GM12878 (cell line): Measurements from ENCODE around the gene VIPR2. TPM values are rescaled to one million over a fixed set of nuclear protein-coding genes. Genes with fewer than 3 reads are reported as not detected.
"Not testable (repeated sequence)": the region's sequence is repeated elsewhere in the genome, so short reads cannot be mapped to it uniquely, and the experiment has no call there.

Source experiments
- ATAC-seq: fragments of 200-7000 bp; cut with Tn5 transposase; 3 replicates; pipeline ENCODE4 v1.9.1; 2020; ENCODE audit warnings: mild to moderate bottlenecking, moderate library complexity
- BruUV-seq: library from RNA; stranded (reverse); fragments of 400-500 nt; replicated peaks from 2 replicates; lab custom pipeline; 2021; lab: Mats Ljungman, UMichigan
- CTCF ChIA-PET: fragments of 300-600 bp; sonication (Branson Sonifier 250); formaldehyde crosslinking; extraction: SDS; loops from one replicate; lab custom pipeline; 2021; ENCODE audit warnings: inconsistent platforms; lab: Yijun Ruan, JAX
- POLR2A ChIA-PET: fragments of 350-600 bp; formaldehyde crosslinking; extraction: SDS; loops from one replicate; lab custom pipeline; 2021; ENCODE audit warnings: inconsistent platforms; lab: Charles Lee
- RAD21 ChIA-PET: fragments of 300-600 bp; sonication (Branson Sonifier 250); formaldehyde crosslinking; loops from one replicate; lab custom pipeline; 2023; ENCODE audit warnings: antibody characterized with exemption; ENCODE audit not compliant: unreplicated experiment; lab: Charles Lee
- SMC1A ChIA-PET: fragments of 300-600 bp; sonication (Branson Sonifier 250); formaldehyde crosslinking; loops from one replicate; lab custom pipeline; 2023; ENCODE audit not compliant: unreplicated experiment, uncharacterized antibody; lab: Charles Lee
- DNase-seq: peaks from one replicate; pipeline ENCODE4 v3.0.0-alpha.2; 2011; ENCODE audit warnings: low read depth, low spot score
- FAIRE-seq: peaks from 3 replicates; lab custom pipeline; 2011; peaks lifted over from hg19 to GRCh38; lab: Jason Lieb, UNC
- H2AFZ ChIP-seq: 2 replicates; pipeline ENCODE4 v1.6.0; 2011; ENCODE audit warnings: low read depth, low read length, control low read depth; ENCODE audit not compliant: control insufficient read depth
- H3K27ac ChIP-seq: 2 replicates; pipeline ENCODE4 v1.5.1; 2011; ENCODE audit warnings: control low read depth; ENCODE audit not compliant: control insufficient read depth, insufficient read depth
- H3K27me3 ChIP-seq, 2 experiments: replicated peaks in 1 of 2; 2 replicates each; pipeline versions ENCODE4 v1.6.0 to v1.6.1; 2011; ENCODE audit warnings: low read length in 1 of 2; ENCODE audit not compliant: control insufficient read depth in 2 of 2, insufficient read depth in 2 of 2
- H3K36me3 ChIP-seq, 2 experiments: 2 replicates each; pipeline ENCODE4 v1.5.1; 2011; ENCODE audit warnings: low read length in 1 of 2; ENCODE audit not compliant: control insufficient read depth in 2 of 2, insufficient read depth in 2 of 2
- H3K4me1 ChIP-seq: 2 replicates; pipeline ENCODE4 v1.6.1; 2011; ENCODE audit warnings: mild to moderate bottlenecking, low read length, moderate library complexity, mixed read lengths; ENCODE audit not compliant: control insufficient read depth, insufficient read depth
- H3K4me2 ChIP-seq: 2 replicates; pipeline ENCODE4 v1.6.0; 2011; ENCODE audit warnings: control low read depth; ENCODE audit not compliant: control insufficient read depth, insufficient read depth
- H3K4me3 ChIP-seq: fragments of 200-600 bp; sonication (generic); 2 replicates; pipeline ENCODE4 v1.5.1; 2016
- H3K79me2 ChIP-seq: 2 replicates; pipeline ENCODE4 v1.6.0; 2011; ENCODE audit warnings: low read length; ENCODE audit not compliant: control insufficient read depth, insufficient read depth
- H3K9ac ChIP-seq: 2 replicates; pipeline ENCODE4 v1.8.0; 2011; ENCODE audit warnings: low read length, control low read depth, mixed read lengths; ENCODE audit not compliant: control insufficient read depth, insufficient read depth
- H3K9me3 ChIP-seq: replicated peaks from 3 replicates; pipeline ENCODE4 v1.5.1; 2011; ENCODE audit warnings: mild to moderate bottlenecking, low read length; ENCODE audit not compliant: control insufficient read depth, insufficient read depth
- H4K20me1 ChIP-seq: 2 replicates; pipeline ENCODE4 v1.6.0; 2011; ENCODE audit not compliant: control insufficient read depth, insufficient read depth
- PKNOX1 ChIP-seq: fragments of 450-650 bp; IDR thresholded peaks from 2 replicates; pipeline ENCODE4 v1.6.1; 2016; ENCODE audit warnings: mild to moderate bottlenecking
- WGBS: methylation state at CpG from one replicate; pipeline ENCODE4 v1.1.6; 2016; ENCODE audit warnings: low lambda C conversion rate; ENCODE audit not compliant: insufficient replicate concordance, insufficient coverage; ENCODE audit errors: missing lambda C conversion rate; 5-methylcytosine and 5-hydroxymethylcytosine counted together
- in situ Hi-C: fragments of 300-500 bp; cut with MboI; formaldehyde crosslinking; loops from 9 replicates; pipeline ENCODE4 v1.14.3; 2018; ENCODE audit warnings: mixed read lengths
- intact Hi-C: fragments of 100-400 bp; cut with micrococcal nuclease; formaldehyde crosslinking; loops from one replicate; pipeline ENCODE4 v1.14.2; 2022; ENCODE audit not compliant: unreplicated experiment
- polyA plus RNA-seq, 11 experiments: library from polyadenylated mRNA; depleted of rRNA in 4 of 11; unstranded in 6 of 11; stranded (reverse) in 5 of 11; fragments of >200 nt; fragmentation: Nextera tagmentation in 4 of 11; fragmentation: Illumina TruSeq in 1 of 11; extraction: Ambion mirVana in 4 of 11; extraction: Trizol in 1 of 11; gene quantifications; 1 replicate in 1 of 11; 2 replicates in 10 of 11; pipeline versions ENCODE4 v1.2.1 to v1.2.3, GENCODE V29; 2011 to 2016; ENCODE audit warnings: inconsistent platforms in 2 of 11, missing spikeins in 2 of 11, low read depth in 1 of 11
- total RNA-seq, 4 experiments: library from RNA; depleted of rRNA in 3 of 4; stranded (reverse); fragments of >200 nt in 3 of 4; fragmentation: Illumina TruSeq in 1 of 4; extraction: Trizol in 1 of 4; gene quantifications; 2 replicates each; pipeline versions ENCODE4 v1.2.1 to v1.2.3, GENCODE V29; 2013 to 2021

VIPR2 gene
- total and polyA plus RNA-seq, 10 of the 15 experiments (the other 5 are each of a cell fraction or from before 2014, with no cell fraction given) = not detected

GRCh38 chr7:159123294-159123693, 21.4 kb downstream of the VIPR2 start:
- ATAC-seq, H3K27ac ChIP-seq, FAIRE-seq, H3K9ac ChIP-seq, H3K4me2 ChIP-seq, H3K27me3 ChIP-seq, BruUV-seq, H4K20me1 ChIP-seq, H3K4me1 ChIP-seq, DNase-seq, in situ Hi-C loops, H2AFZ ChIP-seq, H3K4me3 ChIP-seq, RAD21 ChIA-PET, H3K79me2 ChIP-seq, H3K36me3 ChIP-seq, SMC1A ChIA-PET, intact Hi-C loops, H3K9me3 ChIP-seq: not testable (repeated sequence)
- POLR2A ChIA-PET = interaction anchor here (0.7 kb wide), 1 partner anchor 42 kb away, joined by 4 read pairs; no protein-coding TSS in a partner anchor
- CTCF ChIA-PET = interaction anchor here (0.6 kb wide), 1 partner anchor 423 kb away, joined by 3 read pairs; no protein-coding TSS in a partner anchor

- RAD21 ChIA-PET = no interaction called here
- FAIRE-seq = no peak
- SMC1A ChIA-PET = interaction anchor here (0.6 kb wide), 1 partner anchor 1508 kb away, joined by 3 read pairs; no protein-coding TSS in a partner anchor
These were observed 22.4 kb downstream of the VIPR2 start for GRCh38 chr7:159122276-159122675.

More at GRCh38 chr7:159122276-159122675, 22.4 kb downstream of the VIPR2 start:
- H3K36me3 ChIP-seq = no peaks in the 10 kb centered on the region
- no peaks in the 10 kb centered on the region for H3K27me3 ChIP-seq
- no peak overlapping the region for H3K9ac ChIP-seq
- no peaks in the 10 kb centered on the region for H3K79me2 ChIP-seq
- no peak for DNase-seq
- 38% methylated on average over 7 of the region's 7 CpGs for WGBS
- H3K9me3 ChIP-seq = no peaks in the 10 kb centered on the region
- no peak overlapping the region for H3K27ac ChIP-seq
- ChIA-PET POLR2A (no interaction called here), CTCF (no interaction called here)
- no peak overlapping the region for H2AFZ ChIP-seq
- intact Hi-C loops (no loop called here), in situ Hi-C loops (no loop called here)
- no TSS peak for BruUV-seq
- H3K4me1 ChIP-seq = no peaks in the 10 kb centered on the region
- ATAC-seq = no peak
- no peak overlapping the region for H3K4me2 ChIP-seq
- TF ChIP-seq PKNOX1 = no peak
- H4K20me1 ChIP-seq = no peaks in the 10 kb centered on the region
- H3K4me3 ChIP-seq = no peak overlapping the region
